Tibial nerve (tissue), 4 donors: ENCODE data around the gene UCP3. TPM values are rescaled to one million over a fixed set of nuclear protein-coding genes. Genes with fewer than 3 reads are reported as not detected.

Experiments used
- DNase-seq, 2 donors: peaks; one replicate each; pipeline ENCODE4 v3.0.0-alpha.2; 2019; ENCODE audit warnings: low spot score in 2 of 2
- H3K27ac ChIP-seq, 4 donors: fragments of 200-600 bp; sonication (generic) in 3 of 4; one replicate each; pipeline ENCODE4 v1.5.1; 2017 to 2019; ENCODE audit warnings: mild to moderate bottlenecking in 1 of 4
- H3K27me3 ChIP-seq, 2 donors: fragments of 200-600 bp; sonication (generic) in 1 of 2; one replicate each; pipeline versions ENCODE4 v1.5.1 to v1.6.0; 2017 to 2019
- H3K36me3 ChIP-seq, 3 donors: fragments of 200-600 bp; sonication (generic); one replicate each; pipeline ENCODE4 v1.5.1; 2018 to 2019
- H3K4me1 ChIP-seq, 4 donors: fragments of 200-600 bp; sonication (generic) in 3 of 4; one replicate each; pipeline ENCODE4 v1.5.1; 2017 to 2019
- H3K4me3 ChIP-seq, 4 donors: fragments of 200-600 bp; sonication (generic) in 3 of 4; one replicate each; pipeline ENCODE4 v1.5.1; 2017 to 2019; ENCODE audit warnings: mild to moderate bottlenecking in 1 of 4, moderate library complexity in 1 of 4
- H3K9me3 ChIP-seq, 4 donors: fragments of 200-600 bp; sonication (generic) in 3 of 4; one replicate each; pipeline ENCODE4 v1.5.1; 2017 to 2019
- EP300 ChIP-seq, 2 donors: sonication (generic); formaldehyde crosslinking; IDR thresholded peaks; one replicate each; pipeline ENCODE4 v1.6.1; 2017; ENCODE audit warnings: antibody characterized with exemption in 2 of 2, mild to moderate bottlenecking in 1 of 2
- POLR2A ChIP-seq, 2 donors: fragments of 450-650 bp; IDR thresholded peaks; one replicate each; pipeline ENCODE4 v1.6.1; 2017; ENCODE audit warnings: antibody characterized with exemption in 2 of 2, mild to moderate bottlenecking in 2 of 2, moderate library complexity in 2 of 2
- WGBS, 2 donors: methylation state at CpG; one replicate each; pipeline ENCODE4 v1.1.5; 2018; 5-methylcytosine and 5-hydroxymethylcytosine counted together
- total RNA-seq, 4 donors: library from RNA; depleted of rRNA; stranded (reverse); fragments of >200 nt; gene quantifications; one replicate each; pipeline ENCODE4 v1.1.0, GENCODE V29; 2016
- TF ChIP-seq, protein P1 (sequence below), 5 experiments: fragments of 200-600 bp in 3 of 5; fragments of 450-650 bp in 2 of 5; sonication (generic) in 3 of 5; IDR thresholded peaks; one replicate each; pipeline ENCODE4 v1.5.1; 2016 to 2019; ENCODE audit warnings: antibody characterized with exemption in 5 of 5, mild to moderate bottlenecking in 3 of 5, moderate library complexity in 2 of 5

UCP3 gene
- total RNA-seq, 4 donors from 2014 or later, result 0.78 to 7.5 (median 1.9) TPM

DNA sequence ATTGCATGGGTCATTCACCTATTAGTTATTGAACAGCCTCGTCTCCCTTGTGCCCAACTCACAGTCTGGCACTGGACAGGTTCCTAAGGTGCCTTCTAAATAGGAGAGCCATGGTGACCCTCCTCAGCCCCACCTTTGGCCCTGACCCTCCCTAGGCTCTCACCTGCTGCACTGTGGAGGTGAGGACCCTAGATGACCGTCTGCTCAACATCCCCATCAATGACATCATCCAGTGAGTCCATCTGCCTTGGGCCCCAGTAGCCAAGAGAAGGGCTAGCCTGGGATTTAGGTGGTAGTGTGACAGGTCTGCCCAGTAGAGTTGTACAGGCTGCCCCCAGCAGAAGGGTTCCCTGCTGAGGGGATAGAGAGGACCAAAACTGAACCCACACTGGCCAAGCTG, 39.8 kb downstream of the UCP3 start:
- WGBS, 2 donors, result 70 to 95% methylated on average over 1 to 2 of the region's 2 CpGs
- Histone ChIP-seq H3K36me3 (no peaks in the 10 kb centered on the region), H3K27me3 (no peaks in the 10 kb centered on the region), H3K4me1 (peaks cover 0 to 19% (median 8%) of the 10 kb centered on the region in 4 donors), H3K4me3 (no peak overlapping the region), H3K27ac (no peak overlapping the region), H3K9me3 (no peaks in the 10 kb centered on the region)
- DNase-seq, result no peak
- TF ChIP-seq, protein P1, sequence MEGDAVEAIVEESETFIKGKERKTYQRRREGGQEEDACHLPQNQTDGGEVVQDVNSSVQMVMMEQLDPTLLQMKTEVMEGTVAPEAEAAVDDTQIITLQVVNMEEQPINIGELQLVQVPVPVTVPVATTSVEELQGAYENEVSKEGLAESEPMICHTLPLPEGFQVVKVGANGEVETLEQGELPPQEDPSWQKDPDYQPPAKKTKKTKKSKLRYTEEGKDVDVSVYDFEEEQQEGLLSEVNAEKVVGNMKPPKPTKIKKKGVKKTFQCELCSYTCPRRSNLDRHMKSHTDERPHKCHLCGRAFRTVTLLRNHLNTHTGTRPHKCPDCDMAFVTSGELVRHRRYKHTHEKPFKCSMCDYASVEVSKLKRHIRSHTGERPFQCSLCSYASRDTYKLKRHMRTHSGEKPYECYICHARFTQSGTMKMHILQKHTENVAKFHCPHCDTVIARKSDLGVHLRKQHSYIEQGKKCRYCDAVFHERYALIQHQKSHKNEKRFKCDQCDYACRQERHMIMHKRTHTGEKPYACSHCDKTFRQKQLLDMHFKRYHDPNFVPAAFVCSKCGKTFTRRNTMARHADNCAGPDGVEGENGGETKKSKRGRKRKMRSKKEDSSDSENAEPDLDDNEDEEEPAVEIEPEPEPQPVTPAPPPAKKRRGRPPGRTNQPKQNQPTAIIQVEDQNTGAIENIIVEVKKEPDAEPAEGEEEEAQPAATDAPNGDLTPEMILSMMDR (IDR thresholded peaks at IDR 0.05), result no peak
- TF ChIP-seq POLR2A (IDR thresholded peaks at IDR 0.05) (no peak), EP300 (IDR thresholded peaks at IDR 0.05) (no peak)

DNA sequence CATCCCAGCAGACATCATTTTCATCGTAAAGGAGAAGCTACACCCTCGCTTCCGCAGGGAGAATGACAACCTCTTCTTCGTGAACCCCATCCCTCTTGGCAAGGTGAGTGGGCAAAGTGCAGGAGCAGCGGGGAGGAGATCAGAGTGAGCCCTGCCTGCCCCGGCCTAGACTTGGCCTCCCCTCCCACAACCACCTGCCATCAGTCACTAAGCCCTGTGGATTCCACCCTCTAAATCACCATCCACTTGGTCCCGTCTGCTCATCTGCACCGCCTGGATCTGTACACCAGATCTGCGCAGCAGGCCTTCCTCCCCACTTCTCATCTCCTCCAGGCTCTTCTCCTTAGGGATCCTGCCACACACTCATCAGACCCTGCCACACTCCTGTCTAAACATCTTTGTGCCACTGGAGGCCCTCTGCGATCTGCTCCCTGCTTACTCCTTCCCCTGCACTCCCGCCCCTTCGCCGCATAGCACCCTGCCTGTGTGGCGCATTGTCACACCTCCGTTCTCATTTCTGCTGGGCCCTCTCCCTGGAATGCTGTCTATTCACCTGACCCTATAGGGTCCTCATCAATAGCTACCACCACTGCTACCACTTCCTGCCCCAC, 40.4 kb downstream of the UCP3 start:
- 91% methylated on average over 15 of the region's 15 CpGs for WGBS, 2 donors
- H3K36me3 ChIP-seq, result no peaks in the 10 kb centered on the region
- H3K4me3 ChIP-seq, result no peak overlapping the region
- no peaks in the 10 kb centered on the region for H3K9me3 ChIP-seq
- no peak for DNase-seq
- no peaks in the 10 kb centered on the region for H3K27me3 ChIP-seq
- no peak overlapping the region for H3K27ac ChIP-seq
- TF ChIP-seq EP300 (IDR thresholded peaks at IDR 0.05) (no peak), POLR2A (IDR thresholded peaks at IDR 0.05) (no peak)
- TF ChIP-seq, protein P1 (IDR thresholded peaks at IDR 0.05), result no peak
- peaks cover 0 to 15% (median 3%) of the 10 kb centered on the region in 4 donors for H3K4me1 ChIP-seq

DNA sequence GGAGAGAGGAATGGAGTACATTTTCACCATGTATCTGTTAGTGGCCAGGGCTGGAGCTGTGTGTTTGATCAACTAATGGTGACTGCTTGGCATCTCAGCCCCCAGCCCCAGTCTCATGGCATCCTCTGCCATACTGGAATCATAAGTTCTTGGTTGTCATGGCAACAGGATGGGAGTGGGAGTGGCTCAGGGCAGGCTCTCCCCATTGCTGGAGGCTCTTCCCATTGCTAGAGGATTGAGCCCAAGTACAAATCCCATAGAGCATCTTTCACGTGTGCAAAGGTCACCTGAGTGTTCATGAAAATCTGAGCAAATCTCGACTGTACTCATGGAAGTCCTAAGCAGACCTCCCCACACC, 43.1 kb downstream of the UCP3 start:
- Histone ChIP-seq H3K27ac (no peak overlapping the region), H3K27me3 (no peaks in the 10 kb centered on the region), H3K36me3 (no peaks in the 10 kb centered on the region), H3K9me3 (no peaks in the 10 kb centered on the region), H3K4me3 (no peak overlapping the region), H3K4me1 (peaks cover 0 to 13% (median 0%) of the 10 kb centered on the region in 4 donors)
- 60 to 63% methylated on average over 2 of the region's 2 CpGs for WGBS, 2 donors
- TF ChIP-seq, protein P1 (IDR thresholded peaks at IDR 0.05), result no peak
- TF ChIP-seq EP300 (IDR thresholded peaks at IDR 0.05) (no peak), POLR2A (IDR thresholded peaks at IDR 0.05) (no peak)
- DNase-seq, result no peak

DNA sequence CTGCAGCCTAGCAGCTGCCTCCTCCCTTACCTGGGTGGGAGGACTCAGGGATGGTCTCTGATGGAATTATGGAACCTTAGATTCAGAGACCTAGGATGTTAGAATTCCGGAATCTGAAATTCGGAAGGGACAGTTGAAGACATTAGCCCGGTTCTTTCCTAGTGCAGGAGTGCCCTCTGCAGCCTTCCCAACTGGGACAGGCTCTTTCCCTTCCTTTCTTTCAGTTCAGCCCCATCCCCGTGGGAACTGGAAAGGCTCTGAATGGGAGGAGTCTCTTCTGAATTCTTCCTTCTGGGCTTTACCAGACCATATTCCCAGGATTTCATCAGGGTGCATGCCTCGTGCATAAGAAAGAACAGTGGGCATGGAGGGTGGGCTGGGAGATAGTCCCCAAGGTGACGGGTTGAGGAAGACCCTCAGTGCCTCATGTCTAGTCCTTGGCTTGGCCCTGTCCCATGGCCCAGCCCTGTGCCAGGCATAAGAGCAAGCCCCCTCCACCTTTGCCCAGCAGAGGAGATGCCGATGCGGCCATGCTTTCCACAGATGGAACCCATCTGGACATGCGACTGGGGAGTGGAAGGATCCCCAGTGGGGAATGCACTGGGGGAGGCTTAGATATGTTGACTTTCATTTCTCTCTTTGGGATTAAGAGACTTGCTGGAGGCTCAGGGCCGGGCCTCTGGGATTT, 43.7 kb downstream of the UCP3 start:
- Histone ChIP-seq H3K4me3 (no peak overlapping the region), H3K36me3 (no peaks in the 10 kb centered on the region), H3K4me1 (peaks cover 0 to 13% (median 0%) of the 10 kb centered on the region in 4 donors), H3K27me3 (no peaks in the 10 kb centered on the region), H3K27ac (no peak overlapping the region), H3K9me3 (no peaks in the 10 kb centered on the region)
- DNase-seq, result no peak
- TF ChIP-seq, protein P1 (IDR thresholded peaks at IDR 0.05), result no peak
- TF ChIP-seq EP300 (IDR thresholded peaks at IDR 0.05), result no peak
- TF ChIP-seq POLR2A (IDR thresholded peaks at IDR 0.05), result no peak
- WGBS, 2 donors, result 61 to 63% methylated on average over 10 of the region's 10 CpGs

DNA sequence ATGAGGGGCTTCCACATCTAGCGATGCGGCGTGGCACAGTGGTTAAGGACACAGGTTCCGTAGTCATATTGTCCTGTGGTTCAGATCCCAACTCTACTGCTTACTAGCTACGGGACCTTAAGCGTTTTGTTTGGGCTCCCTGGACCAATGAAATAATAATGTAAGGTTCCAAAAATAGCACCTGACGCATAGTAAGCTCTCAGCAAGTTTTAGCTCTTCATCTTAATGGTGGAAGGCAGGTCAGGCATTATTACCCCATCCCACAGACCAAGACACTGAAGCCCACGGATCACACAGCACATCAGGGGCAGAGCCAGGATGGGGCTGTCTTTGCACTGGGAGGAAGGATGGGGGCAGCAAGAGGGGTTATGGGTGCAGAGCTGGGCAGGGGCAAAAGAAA, 45.0 kb downstream of the UCP3 start:
- WGBS, 2 donors, result 77 to 81% methylated on average over 8 of the region's 8 CpGs
- Histone ChIP-seq H3K4me3 (no peak overlapping the region), H3K4me1 (peaks cover 0 to 13% (median 0%) of the 10 kb centered on the region in 4 donors), H3K36me3 (no peaks in the 10 kb centered on the region), H3K27ac (no peak overlapping the region), H3K27me3 (no peaks in the 10 kb centered on the region), H3K9me3 (no peaks in the 10 kb centered on the region)
- TF ChIP-seq, protein P1 (IDR thresholded peaks at IDR 0.05), result no peak
- TF ChIP-seq EP300 (IDR thresholded peaks at IDR 0.05) (no peak), POLR2A (IDR thresholded peaks at IDR 0.05) (no peak)
- DNase-seq, result no peak
